ENCODE data around the gene DSE.

DSE gene

GRCh38 chr6:116491610-116492330 lies 121.0 kb downstream of the DSE start:
- no peaks in the 10 kb centered on the region for H3K27me3 Mint-ChIP-seq

DNA sequence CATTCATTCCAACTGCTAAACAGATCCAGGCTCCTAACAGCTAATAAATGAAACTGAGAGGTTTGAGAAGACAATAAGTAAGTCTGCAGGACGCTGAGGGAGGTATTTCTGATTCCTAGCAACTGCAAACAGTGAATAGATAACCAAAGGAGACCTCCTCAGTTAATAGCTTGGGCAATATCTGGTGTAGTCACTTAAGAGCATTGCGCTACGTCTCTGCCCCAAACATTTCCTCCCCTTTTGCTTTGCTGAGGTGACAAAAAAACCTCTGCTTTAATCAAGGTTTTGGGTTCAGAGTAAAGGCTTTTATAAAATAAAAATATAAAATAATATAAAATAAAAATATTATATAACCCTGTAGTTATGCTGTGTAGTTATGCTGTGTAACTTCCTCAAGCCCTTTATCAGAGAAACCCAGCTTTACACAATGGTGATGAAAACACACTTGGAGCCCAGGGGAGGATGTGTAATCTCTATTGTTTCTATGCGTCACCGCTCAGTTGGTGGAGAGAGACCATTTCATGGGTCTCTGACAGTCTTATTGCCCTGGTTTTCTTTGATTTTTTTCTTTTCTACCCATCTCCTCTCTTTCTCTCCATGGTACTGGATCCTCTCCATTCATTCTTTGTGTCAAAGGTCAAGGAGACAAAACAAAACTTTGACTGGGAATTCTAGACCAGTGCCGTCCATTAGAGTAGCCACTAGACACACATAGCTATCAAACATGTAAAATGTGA lies 121.8 kb downstream of the DSE start:
- no peak overlapping the region for H3K4me3 Mint-ChIP-seq
- H3K4me1 Mint-ChIP-seq: no peaks in the 10 kb centered on the region
- H3K27me3 Mint-ChIP-seq: no peaks in the 10 kb centered on the region
- H3K36me3 Mint-ChIP-seq: peaks cover 4 to 5% of the 10 kb centered on the region in 2 donors
- no peak for DNase-seq
- no peak for ATAC-seq (replicated peaks)
- peaks cover 0 to 9% of the 10 kb centered on the region in 2 donors for H3K9me3 Mint-ChIP-seq
- no peak overlapping the region for H3K27ac Mint-ChIP-seq

More at GRCh38 chr6:116491610-116492330, 121.0 kb downstream of the DSE start:
- DNase-seq: no peak
- Mint-ChIP-seq H3K4me3 (no peak overlapping the region), H3K9me3 (peaks cover 0 to 9% of the 10 kb centered on the region in 2 donors), H3K4me1 (no peaks in the 10 kb centered on the region), H3K36me3 (peaks cover 4 to 5% of the 10 kb centered on the region in 2 donors), H3K27ac (no peak overlapping the region)
- ATAC-seq (replicated peaks): no peak
